ENCODE results near the gene GAGE12H. TPM values are rescaled to one million over a fixed set of nuclear protein-coding genes. Genes with fewer than 3 reads are reported as not detected.
"Not testable (repeated sequence)": the region's sequence is repeated elsewhere in the genome, so short reads cannot be mapped to it uniquely, and the experiment has no call there.

The GAGE12H gene
- total RNA-seq, 1 experiment from 2014 or later = not detected

DNA sequence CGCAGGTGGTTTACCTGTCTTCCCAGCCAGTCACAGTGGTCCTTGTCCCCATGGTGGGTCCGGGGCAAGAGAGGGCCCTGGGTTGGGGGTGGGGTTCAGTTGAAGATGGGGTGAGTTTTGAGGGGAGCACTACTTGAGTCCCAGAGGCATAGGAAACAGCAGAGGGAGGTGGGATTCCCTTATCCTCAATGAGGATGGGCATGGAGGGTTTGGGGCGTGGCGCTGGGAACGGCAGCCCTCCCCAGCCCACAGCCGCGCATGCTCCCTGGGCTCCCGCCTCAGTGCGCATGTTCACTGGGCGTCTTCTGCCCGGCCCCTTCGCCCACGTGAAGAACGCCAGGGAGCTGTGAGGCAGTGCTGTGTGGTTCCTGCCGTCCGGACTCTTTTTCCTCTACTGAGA is 19.2 kb upstream of the GAGE12H start, which contains the start of gene GAGE12F:
Gene GAGE12F, plus strand, starts transcription at position 301 of the 400 bp plus-strand sequence. CDS start 1,155 bp downstream, outside the sequence.
- intact Hi-C loops (cut with micrococcal nuclease); DNase-seq (ENCODE audit: low read depth, low spot score); H3K4me1 ChIP-seq (ENCODE audit: control insufficient read depth in 1 of 2, insufficient read depth in 2 of 2, low read length in 2 of 2); H4K20me1 ChIP-seq (ENCODE audit: insufficient read depth); POLR2A ChIA-PET; H2AFZ ChIP-seq (ENCODE audit: low read depth, low read length, poor library complexity, severe bottlenecking); ATAC-seq; H3K36me3 ChIP-seq (ENCODE audit: control insufficient read depth in 1 of 2, insufficient read depth in 2 of 2, low read length in 2 of 2); H3K9me3 ChIP-seq (ENCODE audit: control insufficient read depth in 1 of 2, insufficient read depth in 1 of 2, low read depth in 1 of 2, low read length in 2 of 2); RAD21 ChIA-PET (ENCODE audit: low non-redundant PET in 1 of 2, low total read pairs in 2 of 2, uncharacterized antibody in 2 of 2, unreplicated experiment in 2 of 2); H3K9ac ChIP-seq (ENCODE audit: low read length); H3K27me3 ChIP-seq (ENCODE audit: insufficient read depth, low read length); H3K79me2 ChIP-seq (ENCODE audit: insufficient read depth, low read length); H3K27ac ChIP-seq (ENCODE audit: low read depth, low read length); H3K4me2 ChIP-seq (ENCODE audit: low read length); H3K4me3 ChIP-seq (replicated peaks in 1 of 2; ENCODE audit: low read depth in 1 of 2, low read length in 2 of 2); BruUV-seq (replicated peaks); H3K9me2 ChIP-seq (ENCODE audit: insufficient read depth); CTCF ChIA-PET: not testable (repeated sequence)

GRCh38 chrX:49568728-49569127 is 11.0 kb upstream of the GAGE12H start:
- H3K36me3 ChIP-seq (ENCODE audit: control insufficient read depth in 1 of 2, insufficient read depth in 2 of 2, low read length in 2 of 2); DNase-seq (ENCODE audit: low read depth, low spot score); H2AFZ ChIP-seq (ENCODE audit: low read depth, low read length, poor library complexity, severe bottlenecking); CTCF ChIA-PET; ATAC-seq; RAD21 ChIA-PET (ENCODE audit: low non-redundant PET in 1 of 2, low total read pairs in 2 of 2, uncharacterized antibody in 2 of 2, unreplicated experiment in 2 of 2); H3K4me1 ChIP-seq (ENCODE audit: control insufficient read depth in 1 of 2, insufficient read depth in 2 of 2, low read length in 2 of 2); H3K9me2 ChIP-seq (ENCODE audit: insufficient read depth); H3K4me3 ChIP-seq (replicated peaks in 1 of 2; ENCODE audit: low read depth in 1 of 2, low read length in 2 of 2); intact Hi-C loops (cut with micrococcal nuclease); H4K20me1 ChIP-seq (ENCODE audit: insufficient read depth); H3K79me2 ChIP-seq (ENCODE audit: insufficient read depth, low read length); H3K27me3 ChIP-seq (ENCODE audit: insufficient read depth, low read length); H3K9ac ChIP-seq (ENCODE audit: low read length); BruUV-seq (replicated peaks); POLR2A ChIA-PET; H3K27ac ChIP-seq (ENCODE audit: low read depth, low read length); H3K4me2 ChIP-seq (ENCODE audit: low read length); H3K9me3 ChIP-seq (ENCODE audit: control insufficient read depth in 1 of 2, insufficient read depth in 1 of 2, low read depth in 1 of 2, low read length in 2 of 2): not testable (repeated sequence)

DNA sequence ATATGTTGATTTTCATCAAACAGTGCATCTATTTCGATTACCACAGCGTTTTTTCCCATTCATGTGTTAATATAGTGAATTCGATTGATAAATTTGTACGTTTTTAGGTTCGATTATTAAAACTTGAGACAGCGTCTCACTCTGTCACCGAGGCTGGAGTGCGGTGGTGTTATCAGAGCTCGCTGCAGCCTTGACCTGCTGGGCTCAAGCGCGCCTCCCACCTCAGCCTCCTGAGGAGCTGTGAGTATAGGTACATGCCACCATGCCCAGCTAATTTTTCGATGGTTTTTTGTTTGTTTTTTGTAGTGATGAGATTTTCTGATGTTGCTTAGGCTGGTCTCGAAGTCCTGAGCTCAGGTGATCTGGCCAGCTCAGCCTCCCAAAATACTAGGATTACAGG is 10.6 kb upstream of the GAGE12H start:
- H3K27me3 ChIP-seq (ENCODE audit: insufficient read depth, low read length); H3K4me1 ChIP-seq (ENCODE audit: control insufficient read depth in 1 of 2, insufficient read depth in 2 of 2, low read length in 2 of 2); H2AFZ ChIP-seq (ENCODE audit: low read depth, low read length, poor library complexity, severe bottlenecking); H3K9me3 ChIP-seq (ENCODE audit: control insufficient read depth in 1 of 2, insufficient read depth in 1 of 2, low read depth in 1 of 2, low read length in 2 of 2); H3K4me2 ChIP-seq (ENCODE audit: low read length); ATAC-seq; intact Hi-C loops (cut with micrococcal nuclease); H3K36me3 ChIP-seq (ENCODE audit: control insufficient read depth in 1 of 2, insufficient read depth in 2 of 2, low read length in 2 of 2); DNase-seq (ENCODE audit: low read depth, low spot score); CTCF ChIA-PET; H4K20me1 ChIP-seq (ENCODE audit: insufficient read depth); H3K27ac ChIP-seq (ENCODE audit: low read depth, low read length); H3K4me3 ChIP-seq (replicated peaks in 1 of 2; ENCODE audit: low read depth in 1 of 2, low read length in 2 of 2); BruUV-seq (replicated peaks); H3K9me2 ChIP-seq (ENCODE audit: insufficient read depth); POLR2A ChIA-PET; RAD21 ChIA-PET (ENCODE audit: low non-redundant PET in 1 of 2, low total read pairs in 2 of 2, uncharacterized antibody in 2 of 2, unreplicated experiment in 2 of 2); H3K79me2 ChIP-seq (ENCODE audit: insufficient read depth, low read length); H3K9ac ChIP-seq (ENCODE audit: low read length): not testable (repeated sequence)

DNA sequence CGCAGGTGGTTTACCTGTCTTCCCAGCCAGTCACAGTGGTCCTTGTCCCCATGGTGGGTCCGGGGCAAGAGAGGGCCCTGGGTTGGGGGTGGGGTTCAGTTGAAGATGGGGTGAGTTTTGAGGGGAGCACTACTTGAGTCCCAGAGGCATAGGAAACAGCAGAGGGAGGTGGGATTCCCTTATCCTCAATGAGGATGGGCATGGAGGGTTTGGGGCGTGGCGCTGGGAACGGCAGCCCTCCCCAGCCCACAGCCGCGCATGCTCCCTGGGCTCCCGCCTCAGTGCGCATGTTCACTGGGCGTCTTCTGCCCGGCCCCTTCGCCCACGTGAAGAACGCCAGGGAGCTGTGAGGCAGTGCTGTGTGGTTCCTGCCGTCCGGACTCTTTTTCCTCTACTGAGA is 9.6 kb upstream of the GAGE12H start, which contains the start of gene GAGE12G:
Gene GAGE12G, plus strand, starts transcription at position 301 of the 400 bp plus-strand sequence. CDS start 1,155 bp downstream, outside the sequence.
- RAD21 ChIA-PET (ENCODE audit: low non-redundant PET in 1 of 2, low total read pairs in 2 of 2, uncharacterized antibody in 2 of 2, unreplicated experiment in 2 of 2); intact Hi-C loops (cut with micrococcal nuclease); H2AFZ ChIP-seq (ENCODE audit: low read depth, low read length, poor library complexity, severe bottlenecking); H3K79me2 ChIP-seq (ENCODE audit: insufficient read depth, low read length); H3K4me1 ChIP-seq (ENCODE audit: control insufficient read depth in 1 of 2, insufficient read depth in 2 of 2, low read length in 2 of 2); H3K27ac ChIP-seq (ENCODE audit: low read depth, low read length); H4K20me1 ChIP-seq (ENCODE audit: insufficient read depth); H3K36me3 ChIP-seq (ENCODE audit: control insufficient read depth in 1 of 2, insufficient read depth in 2 of 2, low read length in 2 of 2); BruUV-seq (replicated peaks); H3K4me2 ChIP-seq (ENCODE audit: low read length); POLR2A ChIA-PET; CTCF ChIA-PET; ATAC-seq; H3K9ac ChIP-seq (ENCODE audit: low read length); H3K27me3 ChIP-seq (ENCODE audit: insufficient read depth, low read length); DNase-seq (ENCODE audit: low read depth, low spot score); H3K9me2 ChIP-seq (ENCODE audit: insufficient read depth); H3K9me3 ChIP-seq (ENCODE audit: control insufficient read depth in 1 of 2, insufficient read depth in 1 of 2, low read depth in 1 of 2, low read length in 2 of 2); H3K4me3 ChIP-seq (replicated peaks in 1 of 2; ENCODE audit: low read depth in 1 of 2, low read length in 2 of 2): not testable (repeated sequence)

- H4K20me1 ChIP-seq (ENCODE audit: insufficient read depth); H3K4me2 ChIP-seq (ENCODE audit: low read length); RAD21 ChIA-PET (ENCODE audit: low non-redundant PET in 1 of 2, low total read pairs in 2 of 2, uncharacterized antibody in 2 of 2, unreplicated experiment in 2 of 2); ATAC-seq; BruUV-seq (replicated peaks); H3K9me2 ChIP-seq (ENCODE audit: insufficient read depth); H3K79me2 ChIP-seq (ENCODE audit: insufficient read depth, low read length); CTCF ChIA-PET; H3K27ac ChIP-seq (ENCODE audit: low read depth, low read length); H2AFZ ChIP-seq (ENCODE audit: low read depth, low read length, poor library complexity, severe bottlenecking); H3K9me3 ChIP-seq (ENCODE audit: control insufficient read depth in 1 of 2, insufficient read depth in 1 of 2, low read depth in 1 of 2, low read length in 2 of 2); H3K9ac ChIP-seq (ENCODE audit: low read length); H3K4me1 ChIP-seq (ENCODE audit: control insufficient read depth in 1 of 2, insufficient read depth in 2 of 2, low read length in 2 of 2); H3K36me3 ChIP-seq (ENCODE audit: control insufficient read depth in 1 of 2, insufficient read depth in 2 of 2, low read length in 2 of 2); DNase-seq (ENCODE audit: low read depth, low spot score); intact Hi-C loops (cut with micrococcal nuclease); POLR2A ChIA-PET; H3K4me3 ChIP-seq (replicated peaks in 1 of 2; ENCODE audit: low read depth in 1 of 2, low read length in 2 of 2); H3K27me3 ChIP-seq (ENCODE audit: insufficient read depth, low read length): not testable (repeated sequence)
Observed at GRCh38 chrX:49589196-49589595, 9.4 kb downstream of the GAGE12H start, which contains the start of gene GAGE2A. GAGE2A (plus strand) TSS chrX:49589496; CDS start chrX:49590651, 1,155 bp downstream.

All from HCT116 (cell line).